ENCODE measurements around the gene AAMDC. TPM values are rescaled to one million over a fixed set of nuclear protein-coding genes. Genes with fewer than 3 reads are reported as not detected.
"Not testable (repeated sequence)": the region's sequence is repeated elsewhere in the genome, so short reads cannot be mapped to it uniquely, and the experiment has no call there.

The AAMDC gene
- total and polyA plus RNA-seq, 7 donors, result 54.5 to 160 (median 70.1) TPM

- DNase-seq (no peak), ATAC-seq (no peak)
- H3K36me3 ChIP-seq (ENCODE audit: insufficient read depth in 1 of 2, low read depth in 1 of 2), result peaks cover 10 to 57% of the 10 kb centered on the region in 2 donors
- no peak overlapping the region for H3K27ac ChIP-seq
- H3K27me3 ChIP-seq (ENCODE audit: insufficient read depth in 3 of 3, low read length in 2 of 3), result no peaks in the 10 kb centered on the region
- intact Hi-C loops (cut with DNase I), result no loop called here
- no peak for TF ChIP-seq CTCF (IDR thresholded peaks at IDR 0.05)
- no peaks in the 10 kb centered on the region for H3K9me3 ChIP-seq
- no peak overlapping the region for H3K4me3 ChIP-seq
- H3K4me1 ChIP-seq, result no peaks in the 10 kb centered on the region
- WGBS, 3 donors, result 70 to 86% (median 73%) methylated on average over 4 of the region's 4 CpGs
Measured at GRCh38 chr11:77868744-77869143, 47.8 kb downstream of the AAMDC start.

GRCh38 chr11:77871855-77872254 is 50.9 kb downstream of the AAMDC start:
- Histone ChIP-seq H3K4me1 (no peaks in the 10 kb centered on the region), H3K36me3 (ENCODE audit: insufficient read depth in 1 of 2, low read depth in 1 of 2) (peaks cover 4 to 86% of the 10 kb centered on the region in 2 donors), H3K9me3 (no peaks in the 10 kb centered on the region), H3K27ac (peak overlapping the region; percentile 36), H3K27me3 (ENCODE audit: insufficient read depth in 3 of 3, low read length in 2 of 3) (no peaks in the 10 kb centered on the region), H3K4me3 (no peak overlapping the region)
- ATAC-seq (peak; percentile 43 to 82 (median 70)), DNase-seq (no peak)
- TF ChIP-seq CTCF (IDR thresholded peaks at IDR 0.05), result no peak
- intact Hi-C loops (cut with DNase I), result no loop called here
- WGBS, 3 donors, result 62 to 82% (median 70%) methylated on average over 3 of the region's 3 CpGs

- 93 to 97% (median 94%) methylated on average over 1 of the region's 1 CpG for WGBS, 3 donors
- DNase-seq (no peak), ATAC-seq (no peak)
- peaks cover 4% of the 10 kb centered on the region for H3K4me1 ChIP-seq
- H3K36me3 ChIP-seq (ENCODE audit: insufficient read depth in 1 of 2, low read depth in 1 of 2), result peaks cover 4 to 90% of the 10 kb centered on the region in 2 donors
- no peak for TF ChIP-seq CTCF (IDR thresholded peaks at IDR 0.05)
- no peak overlapping the region for H3K4me3 ChIP-seq
- H3K9me3 ChIP-seq, result no peaks in the 10 kb centered on the region
- no peak overlapping the region for H3K27ac ChIP-seq
- no peaks in the 10 kb centered on the region for H3K27me3 ChIP-seq (ENCODE audit: insufficient read depth in 3 of 3, low read length in 2 of 3)
- intact Hi-C loops (cut with DNase I), result no loop called here
Measured at GRCh38 chr11:77873345-77873744, 52.4 kb downstream of the AAMDC start.

- intact Hi-C loops (cut with DNase I), result no loop called here
- Histone ChIP-seq H3K27ac (no peak overlapping the region), H3K9me3 (no peaks in the 10 kb centered on the region), H3K27me3 (ENCODE audit: insufficient read depth in 3 of 3, low read length in 2 of 3) (no peaks in the 10 kb centered on the region), H3K4me3 (no peak overlapping the region), H3K4me1 (peaks cover 5% of the 10 kb centered on the region), H3K36me3 (ENCODE audit: insufficient read depth in 1 of 2, low read depth in 1 of 2) (peaks cover 4 to 92% of the 10 kb centered on the region in 2 donors)
- ATAC-seq (no peak), DNase-seq (no peak)
- TF ChIP-seq CTCF (IDR thresholded peaks at IDR 0.05), result no peak
- 97 to 99% (median 99%) methylated on average over 3 of the region's 3 CpGs for WGBS, 3 donors
Measured at GRCh38 chr11:77874206-77874605, 53.3 kb downstream of the AAMDC start.

GRCh38 chr11:77876045-77876444 is 55.1 kb downstream of the AAMDC start:
- no peak for ATAC-seq
- 76 to 83% (median 82%) methylated on average over 3 of the region's 3 CpGs for WGBS, 3 donors
- H3K4me1 ChIP-seq, result peaks cover 5% of the 10 kb centered on the region
- intact Hi-C loops (cut with DNase I), result no loop called here
- H3K9me3 ChIP-seq, result no peaks in the 10 kb centered on the region
- H3K36me3 ChIP-seq (ENCODE audit: insufficient read depth in 1 of 2, low read depth in 1 of 2), result peaks cover 0 to 93% of the 10 kb centered on the region in 2 donors
- no peak for TF ChIP-seq CTCF (IDR thresholded peaks at IDR 0.05)
- no peak for DNase-seq
- H3K4me3 ChIP-seq, result no peak overlapping the region
- H3K27ac ChIP-seq, result no peak overlapping the region
- no peaks in the 10 kb centered on the region for H3K27me3 ChIP-seq (ENCODE audit: insufficient read depth in 3 of 3, low read length in 2 of 3)

- DNase-seq; H3K9me3 ChIP-seq; intact Hi-C loops (cut with DNase I); H3K27me3 ChIP-seq (ENCODE audit: insufficient read depth in 3 of 3, low read length in 2 of 3); H3K4me1 ChIP-seq; H3K4me3 ChIP-seq: not testable (repeated sequence)
- WGBS, 3 donors, result 67 to 81% (median 75%) methylated on average over 4 of the region's 4 CpGs
- peak; percentile 56 to 86 (median 68) for ATAC-seq
- Histone ChIP-seq H3K27ac (peak overlapping the region; percentile 71), H3K36me3 (ENCODE audit: insufficient read depth in 1 of 2, low read depth in 1 of 2) (peaks cover 0 to 92% of the 10 kb centered on the region in 2 donors)
Measured at GRCh38 chr11:77878247-77878646, 57.3 kb downstream of the AAMDC start.
